GM23338 (cell line): ENCODE data around the gene CDH12.
"Not testable (repeated sequence)": the region's sequence is repeated elsewhere in the genome, so short reads cannot be mapped to it uniquely, and the experiment has no call there.

ENCODE experiments used
- CREB1 ChIP-seq: fragments of 250-450 bp; sonication (Bioruptor Pico); IDR thresholded peaks from 2 replicates; pipeline ENCODE4 v1.5.0; 2020; ENCODE audit warnings: low read depth, mild to moderate bottlenecking, moderate library complexity
- EZH2 ChIP-seq: fragments of 200-600 bp; sonication (generic); IDR thresholded peaks from one replicate; pipeline ENCODE4 v1.8.0; 2017; ENCODE audit warnings: antibody characterized with exemption, mild to moderate bottlenecking, low read depth; ENCODE audit not compliant: unreplicated experiment
- EZH2phosphoT487 ChIP-seq: fragments of 200-600 bp; sonication (generic); IDR thresholded peaks from one replicate; pipeline ENCODE4 v1.8.1; 2018; ENCODE audit warnings: antibody characterized with exemption; ENCODE audit not compliant: unreplicated experiment
- JUNB ChIP-seq: IDR thresholded peaks from one replicate; pipeline ENCODE4 v1.6.1; 2016; ENCODE audit warnings: antibody characterized with exemption; ENCODE audit not compliant: unreplicated experiment
- NANOG ChIP-seq: IDR thresholded peaks from 2 replicates; pipeline ENCODE4 v1.6.1; 2016; ENCODE audit warnings: antibody characterized with exemption, borderline replicate concordance
- POLR2AphosphoS5 ChIP-seq: IDR thresholded peaks from 2 replicates; pipeline ENCODE4 v1.6.1; 2016; ENCODE audit warnings: antibody characterized with exemption, low read depth
- STAT1 ChIP-seq: IDR thresholded peaks from one replicate; pipeline ENCODE4 v1.6.1; 2016; ENCODE audit warnings: antibody characterized with exemption; ENCODE audit not compliant: unreplicated experiment
- ZNF114 ChIP-seq: fragments of 250-450 bp; sonication (Bioruptor Pico); IDR thresholded peaks from 2 replicates; pipeline ENCODE4 v1.5.0; 2020; ENCODE audit warnings: mild to moderate bottlenecking, moderate library complexity
- ZNF331 ChIP-seq: fragments of 250-450 bp; sonication (Bioruptor Pico); IDR thresholded peaks from 2 replicates; pipeline ENCODE4 v1.5.0; 2020; ENCODE audit warnings: low read depth, mild to moderate bottlenecking, moderate library complexity
- TF ChIP-seq, protein P1 (sequence below), 2 experiments: fragments of 200-600 bp in 1 of 2; sonication (generic) in 1 of 2; conservative IDR thresholded peaks; 2 replicates each; pipeline versions ENCODE4 v1.5.1 to v1.6.1; 2016 to 2017; ENCODE audit warnings: antibody characterized with exemption in 2 of 2, low read depth in 2 of 2, mild to moderate bottlenecking in 2 of 2, moderate library complexity in 1 of 2
- TF ChIP-seq, protein P2 (sequence below): IDR thresholded peaks from one replicate; pipeline ENCODE4 v1.6.1; 2018; ENCODE audit warnings: antibody characterized with exemption; ENCODE audit not compliant: unreplicated experiment
- TF ChIP-seq, protein P3 (sequence below): IDR thresholded peaks from 2 replicates; pipeline ENCODE4 v1.6.1; 2016; ENCODE audit warnings: antibody characterized with exemption
- TF ChIP-seq, protein P4 (sequence below): fragments of 250-450 bp; sonication (Bioruptor Pico); IDR thresholded peaks from 2 replicates; pipeline ENCODE4 v1.5.0; 2020; ENCODE audit warnings: mild to moderate bottlenecking, moderate library complexity

DNA sequence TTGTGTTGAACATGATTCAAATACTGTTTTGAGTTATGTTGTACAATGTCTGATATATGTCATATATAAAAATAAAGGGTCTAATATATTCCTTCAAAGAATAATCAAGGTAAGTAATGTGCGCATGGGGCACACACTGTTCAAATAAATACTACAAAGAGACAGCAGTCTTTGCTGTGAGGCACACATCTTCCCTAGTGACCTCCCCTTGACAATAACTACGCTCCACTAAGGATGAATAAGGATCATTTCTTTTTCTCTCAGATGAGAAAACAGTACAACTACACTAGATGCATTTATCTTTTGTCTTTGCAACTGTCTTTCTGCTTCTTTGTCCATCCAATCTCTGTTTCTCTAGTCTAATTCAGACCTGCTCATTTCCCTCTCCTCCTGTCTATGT is 684.4 kb downstream of the CDH12 start:
- TF ChIP-seq, protein P1, sequence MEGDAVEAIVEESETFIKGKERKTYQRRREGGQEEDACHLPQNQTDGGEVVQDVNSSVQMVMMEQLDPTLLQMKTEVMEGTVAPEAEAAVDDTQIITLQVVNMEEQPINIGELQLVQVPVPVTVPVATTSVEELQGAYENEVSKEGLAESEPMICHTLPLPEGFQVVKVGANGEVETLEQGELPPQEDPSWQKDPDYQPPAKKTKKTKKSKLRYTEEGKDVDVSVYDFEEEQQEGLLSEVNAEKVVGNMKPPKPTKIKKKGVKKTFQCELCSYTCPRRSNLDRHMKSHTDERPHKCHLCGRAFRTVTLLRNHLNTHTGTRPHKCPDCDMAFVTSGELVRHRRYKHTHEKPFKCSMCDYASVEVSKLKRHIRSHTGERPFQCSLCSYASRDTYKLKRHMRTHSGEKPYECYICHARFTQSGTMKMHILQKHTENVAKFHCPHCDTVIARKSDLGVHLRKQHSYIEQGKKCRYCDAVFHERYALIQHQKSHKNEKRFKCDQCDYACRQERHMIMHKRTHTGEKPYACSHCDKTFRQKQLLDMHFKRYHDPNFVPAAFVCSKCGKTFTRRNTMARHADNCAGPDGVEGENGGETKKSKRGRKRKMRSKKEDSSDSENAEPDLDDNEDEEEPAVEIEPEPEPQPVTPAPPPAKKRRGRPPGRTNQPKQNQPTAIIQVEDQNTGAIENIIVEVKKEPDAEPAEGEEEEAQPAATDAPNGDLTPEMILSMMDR (conservative IDR thresholded peaks at IDR 0.05; ENCODE audit: low read depth in 2 of 2), result not testable (repeated sequence)
- TF ChIP-seq EZH2; POLR2AphosphoS5; ZNF114 (CRISPR knock-in tag); CREB1 (CRISPR knock-in tag); EZH2phosphoT487; JUNB; ZNF331; NANOG; STAT1: not testable (repeated sequence)
- TF ChIP-seq, protein P2, sequence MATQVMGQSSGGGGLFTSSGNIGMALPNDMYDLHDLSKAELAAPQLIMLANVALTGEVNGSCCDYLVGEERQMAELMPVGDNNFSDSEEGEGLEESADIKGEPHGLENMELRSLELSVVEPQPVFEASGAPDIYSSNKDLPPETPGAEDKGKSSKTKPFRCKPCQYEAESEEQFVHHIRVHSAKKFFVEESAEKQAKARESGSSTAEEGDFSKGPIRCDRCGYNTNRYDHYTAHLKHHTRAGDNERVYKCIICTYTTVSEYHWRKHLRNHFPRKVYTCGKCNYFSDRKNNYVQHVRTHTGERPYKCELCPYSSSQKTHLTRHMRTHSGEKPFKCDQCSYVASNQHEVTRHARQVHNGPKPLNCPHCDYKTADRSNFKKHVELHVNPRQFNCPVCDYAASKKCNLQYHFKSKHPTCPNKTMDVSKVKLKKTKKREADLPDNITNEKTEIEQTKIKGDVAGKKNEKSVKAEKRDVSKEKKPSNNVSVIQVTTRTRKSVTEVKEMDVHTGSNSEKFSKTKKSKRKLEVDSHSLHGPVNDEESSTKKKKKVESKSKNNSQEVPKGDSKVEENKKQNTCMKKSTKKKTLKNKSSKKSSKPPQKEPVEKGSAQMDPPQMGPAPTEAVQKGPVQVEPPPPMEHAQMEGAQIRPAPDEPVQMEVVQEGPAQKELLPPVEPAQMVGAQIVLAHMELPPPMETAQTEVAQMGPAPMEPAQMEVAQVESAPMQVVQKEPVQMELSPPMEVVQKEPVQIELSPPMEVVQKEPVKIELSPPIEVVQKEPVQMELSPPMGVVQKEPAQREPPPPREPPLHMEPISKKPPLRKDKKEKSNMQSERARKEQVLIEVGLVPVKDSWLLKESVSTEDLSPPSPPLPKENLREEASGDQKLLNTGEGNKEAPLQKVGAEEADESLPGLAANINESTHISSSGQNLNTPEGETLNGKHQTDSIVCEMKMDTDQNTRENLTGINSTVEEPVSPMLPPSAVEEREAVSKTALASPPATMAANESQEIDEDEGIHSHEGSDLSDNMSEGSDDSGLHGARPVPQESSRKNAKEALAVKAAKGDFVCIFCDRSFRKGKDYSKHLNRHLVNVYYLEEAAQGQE, result not testable (repeated sequence)
- TF ChIP-seq, protein P3, sequence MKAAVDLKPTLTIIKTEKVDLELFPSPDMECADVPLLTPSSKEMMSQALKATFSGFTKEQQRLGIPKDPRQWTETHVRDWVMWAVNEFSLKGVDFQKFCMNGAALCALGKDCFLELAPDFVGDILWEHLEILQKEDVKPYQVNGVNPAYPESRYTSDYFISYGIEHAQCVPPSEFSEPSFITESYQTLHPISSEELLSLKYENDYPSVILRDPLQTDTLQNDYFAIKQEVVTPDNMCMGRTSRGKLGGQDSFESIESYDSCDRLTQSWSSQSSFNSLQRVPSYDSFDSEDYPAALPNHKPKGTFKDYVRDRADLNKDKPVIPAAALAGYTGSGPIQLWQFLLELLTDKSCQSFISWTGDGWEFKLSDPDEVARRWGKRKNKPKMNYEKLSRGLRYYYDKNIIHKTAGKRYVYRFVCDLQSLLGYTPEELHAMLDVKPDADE, result not testable (repeated sequence)
- TF ChIP-seq, protein P4, sequence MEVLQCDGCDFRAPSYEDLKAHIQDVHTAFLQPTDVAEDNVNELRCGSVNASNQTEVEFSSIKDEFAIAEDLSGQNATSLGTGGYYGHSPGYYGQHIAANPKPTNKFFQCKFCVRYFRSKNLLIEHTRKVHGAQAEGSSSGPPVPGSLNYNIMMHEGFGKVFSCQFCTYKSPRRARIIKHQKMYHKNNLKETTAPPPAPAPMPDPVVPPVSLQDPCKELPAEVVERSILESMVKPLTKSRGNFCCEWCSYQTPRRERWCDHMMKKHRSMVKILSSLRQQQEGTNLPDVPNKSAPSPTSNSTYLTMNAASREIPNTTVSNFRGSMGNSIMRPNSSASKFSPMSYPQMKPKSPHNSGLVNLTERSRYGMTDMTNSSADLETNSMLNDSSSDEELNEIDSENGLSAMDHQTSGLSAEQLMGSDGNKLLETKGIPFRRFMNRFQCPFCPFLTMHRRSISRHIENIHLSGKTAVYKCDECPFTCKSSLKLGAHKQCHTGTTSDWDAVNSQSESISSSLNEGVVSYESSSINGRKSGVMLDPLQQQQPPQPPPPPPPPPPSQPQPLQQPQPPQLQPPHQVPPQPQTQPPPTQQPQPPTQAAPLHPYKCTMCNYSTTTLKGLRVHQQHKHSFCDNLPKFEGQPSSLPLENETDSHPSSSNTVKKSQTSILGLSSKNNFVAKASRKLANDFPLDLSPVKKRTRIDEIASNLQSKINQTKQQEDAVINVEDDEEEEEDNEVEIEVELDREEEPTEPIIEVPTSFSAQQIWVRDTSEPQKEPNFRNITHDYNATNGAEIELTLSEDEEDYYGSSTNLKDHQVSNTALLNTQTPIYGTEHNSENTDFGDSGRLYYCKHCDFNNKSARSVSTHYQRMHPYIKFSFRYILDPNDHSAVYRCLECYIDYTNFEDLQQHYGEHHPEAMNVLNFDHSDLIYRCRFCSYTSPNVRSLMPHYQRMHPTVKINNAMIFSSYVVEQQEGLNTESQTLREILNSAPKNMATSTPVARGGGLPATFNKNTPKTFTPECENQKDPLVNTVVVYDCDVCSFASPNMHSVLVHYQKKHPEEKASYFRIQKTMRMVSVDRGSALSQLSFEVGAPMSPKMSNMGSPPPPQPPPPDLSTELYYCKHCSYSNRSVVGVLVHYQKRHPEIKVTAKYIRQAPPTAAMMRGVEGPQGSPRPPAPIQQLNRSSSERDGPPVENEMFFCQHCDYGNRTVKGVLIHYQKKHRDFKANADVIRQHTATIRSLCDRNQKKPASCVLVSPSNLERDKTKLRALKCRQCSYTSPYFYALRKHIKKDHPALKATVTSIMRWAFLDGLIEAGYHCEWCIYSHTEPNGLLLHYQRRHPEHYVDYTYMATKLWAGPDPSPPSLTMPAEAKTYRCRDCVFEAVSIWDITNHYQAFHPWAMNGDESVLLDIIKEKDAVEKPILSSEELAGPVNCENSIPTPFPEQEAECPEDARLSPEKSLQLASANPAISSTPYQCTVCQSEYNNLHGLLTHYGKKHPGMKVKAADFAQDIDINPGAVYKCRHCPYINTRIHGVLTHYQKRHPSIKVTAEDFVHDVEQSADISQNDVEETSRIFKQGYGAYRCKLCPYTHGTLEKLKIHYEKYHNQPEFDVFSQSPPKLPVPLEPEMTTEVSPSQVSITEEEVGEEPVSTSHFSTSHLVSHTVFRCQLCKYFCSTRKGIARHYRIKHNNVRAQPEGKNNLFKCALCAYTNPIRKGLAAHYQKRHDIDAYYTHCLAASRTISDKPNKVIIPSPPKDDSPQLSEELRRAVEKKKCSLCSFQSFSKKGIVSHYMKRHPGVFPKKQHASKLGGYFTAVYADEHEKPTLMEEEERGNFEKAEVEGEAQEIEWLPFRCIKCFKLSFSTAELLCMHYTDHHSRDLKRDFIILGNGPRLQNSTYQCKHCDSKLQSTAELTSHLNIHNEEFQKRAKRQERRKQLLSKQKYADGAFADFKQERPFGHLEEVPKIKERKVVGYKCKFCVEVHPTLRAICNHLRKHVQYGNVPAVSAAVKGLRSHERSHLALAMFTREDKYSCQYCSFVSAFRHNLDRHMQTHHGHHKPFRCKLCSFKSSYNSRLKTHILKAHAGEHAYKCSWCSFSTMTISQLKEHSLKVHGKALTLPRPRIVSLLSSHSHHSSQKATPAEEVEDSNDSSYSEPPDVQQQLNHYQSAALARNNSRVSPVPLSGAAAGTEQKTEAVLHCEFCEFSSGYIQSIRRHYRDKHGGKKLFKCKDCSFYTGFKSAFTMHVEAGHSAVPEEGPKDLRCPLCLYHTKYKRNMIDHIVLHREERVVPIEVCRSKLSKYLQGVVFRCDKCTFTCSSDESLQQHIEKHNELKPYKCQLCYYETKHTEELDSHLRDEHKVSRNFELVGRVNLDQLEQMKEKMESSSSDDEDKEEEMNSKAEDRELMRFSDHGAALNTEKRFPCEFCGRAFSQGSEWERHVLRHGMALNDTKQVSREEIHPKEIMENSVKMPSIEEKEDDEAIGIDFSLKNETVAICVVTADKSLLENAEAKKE (CRISPR knock-in tag), result not testable (repeated sequence)
